Measurements from ENCODE around the gene ANK3.

DNA sequence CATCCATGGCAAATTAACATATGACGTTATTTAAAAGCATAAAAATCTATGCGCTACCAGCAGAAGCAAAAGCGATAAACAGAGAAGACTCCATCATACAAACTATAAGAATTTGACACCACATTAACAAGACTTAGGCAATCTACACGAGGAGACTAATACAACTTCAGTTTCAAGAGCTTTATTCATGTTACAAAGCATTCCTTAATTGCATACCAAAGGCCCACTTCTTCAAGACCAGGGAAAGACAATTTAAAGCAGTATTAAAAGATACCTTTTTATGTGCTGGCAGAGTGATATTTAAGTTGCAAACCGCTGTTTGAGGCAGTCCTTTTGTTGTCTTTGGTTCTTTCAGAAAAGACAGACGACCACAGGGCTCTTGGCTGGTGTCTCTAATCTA is 307.3 kb downstream of the ANK3 start:
- TF ChIP-seq, protein P1, sequence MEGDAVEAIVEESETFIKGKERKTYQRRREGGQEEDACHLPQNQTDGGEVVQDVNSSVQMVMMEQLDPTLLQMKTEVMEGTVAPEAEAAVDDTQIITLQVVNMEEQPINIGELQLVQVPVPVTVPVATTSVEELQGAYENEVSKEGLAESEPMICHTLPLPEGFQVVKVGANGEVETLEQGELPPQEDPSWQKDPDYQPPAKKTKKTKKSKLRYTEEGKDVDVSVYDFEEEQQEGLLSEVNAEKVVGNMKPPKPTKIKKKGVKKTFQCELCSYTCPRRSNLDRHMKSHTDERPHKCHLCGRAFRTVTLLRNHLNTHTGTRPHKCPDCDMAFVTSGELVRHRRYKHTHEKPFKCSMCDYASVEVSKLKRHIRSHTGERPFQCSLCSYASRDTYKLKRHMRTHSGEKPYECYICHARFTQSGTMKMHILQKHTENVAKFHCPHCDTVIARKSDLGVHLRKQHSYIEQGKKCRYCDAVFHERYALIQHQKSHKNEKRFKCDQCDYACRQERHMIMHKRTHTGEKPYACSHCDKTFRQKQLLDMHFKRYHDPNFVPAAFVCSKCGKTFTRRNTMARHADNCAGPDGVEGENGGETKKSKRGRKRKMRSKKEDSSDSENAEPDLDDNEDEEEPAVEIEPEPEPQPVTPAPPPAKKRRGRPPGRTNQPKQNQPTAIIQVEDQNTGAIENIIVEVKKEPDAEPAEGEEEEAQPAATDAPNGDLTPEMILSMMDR (IDR thresholded peaks at IDR 0.05), result no peak
- TF ChIP-seq POLR2A (IDR thresholded peaks at IDR 0.05), result no peak
- TF ChIP-seq EP300 (IDR thresholded peaks at IDR 0.05), result no peak

Measured in tibial nerve (tissue), 4 donors.